WERI-Rb-1 (cell line): Measurements from ENCODE around the gene LMO1.
A peak's percentile ranks its signal among the peaks of the same experiment; 100 is the strongest.

ENCODE experiments used
- DNase-seq: peaks from one replicate; pipeline ENCODE4 v3.0.0-alpha.2; 2020
- H3K27ac ChIP-seq: fragments of 250-450 bp; sonication (Bioruptor Pico); 2 replicates; pipeline ENCODE4 v1.5.1; 2020; ENCODE audit warnings: mild to moderate bottlenecking, moderate library complexity
- H3K27me3 ChIP-seq: fragments of 250-450 bp; sonication (Bioruptor Pico); 2 replicates; pipeline ENCODE4 v1.5.1; 2021; ENCODE audit warnings: mild to moderate bottlenecking, low read depth, moderate library complexity; ENCODE audit not compliant: insufficient read depth, severe bottlenecking
- H3K36me3 ChIP-seq: fragments of 250-450 bp; sonication (Bioruptor Pico); 2 replicates; pipeline ENCODE4 v1.5.1; 2020; ENCODE audit warnings: mild to moderate bottlenecking, moderate library complexity
- H3K4me3 ChIP-seq: 2 replicates; pipeline ENCODE4 v1.5.1; 2011; ENCODE audit warnings: low read depth, mild to moderate bottlenecking, control low read depth, low read length
- H3K9me3 ChIP-seq: fragments of 250-450 bp; sonication (Bioruptor Pico); 2 replicates; pipeline ENCODE4 v1.5.1; 2021; ENCODE audit warnings: mild to moderate bottlenecking, moderate library complexity; ENCODE audit not compliant: severe bottlenecking
- CTCF ChIP-seq: IDR thresholded peaks from 2 replicates; pipeline ENCODE4 v1.5.1; 2011; ENCODE audit warnings: low read depth, mild to moderate bottlenecking, control low read depth, inconsistent platforms, low read length

Gene LMO1

DNA sequence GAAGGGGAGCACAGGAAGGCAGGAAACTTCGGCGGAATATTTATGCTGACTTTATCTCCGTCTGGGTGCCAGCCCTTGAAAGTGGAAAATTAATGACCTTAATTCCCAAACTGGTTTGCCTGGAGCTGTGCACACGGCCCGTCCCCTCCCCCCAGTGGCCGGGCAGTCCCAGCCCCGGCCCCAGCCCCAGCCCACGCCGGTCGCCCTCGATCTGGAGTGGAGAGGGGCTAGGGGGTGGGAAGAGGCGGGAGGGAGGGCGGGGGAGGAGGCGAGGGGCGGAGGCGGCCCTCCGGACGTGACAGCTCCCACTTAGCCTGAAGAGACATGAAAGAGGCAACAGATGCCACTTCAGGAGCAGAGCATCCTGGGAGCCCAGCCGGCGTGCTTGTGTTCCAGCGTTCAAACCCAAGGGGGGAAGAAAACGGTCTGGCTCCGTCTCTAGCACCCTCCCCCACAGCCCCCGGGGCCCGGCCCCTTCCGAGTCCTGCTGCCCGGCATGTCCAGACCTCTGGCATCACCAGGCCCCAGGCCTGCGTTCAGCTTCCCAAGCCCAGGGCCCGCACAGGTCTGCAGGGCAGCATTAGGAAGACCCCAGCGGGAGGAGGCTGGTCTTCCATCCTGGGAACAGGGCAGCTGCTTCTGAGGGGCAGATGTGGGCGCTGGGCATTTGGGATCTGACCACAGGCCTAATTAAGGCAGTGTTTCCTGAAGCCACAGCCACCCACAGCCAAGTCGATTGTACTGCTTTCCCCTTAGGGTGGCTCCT is 20.0 kb upstream of the LMO1 start:
- Histone ChIP-seq H3K27ac (peak overlapping the region; percentile 97), H3K4me3 (peak overlapping the region; percentile 49), H3K9me3 (no peaks in the 10 kb centered on the region), H3K27me3 (no peaks in the 10 kb centered on the region), H3K36me3 (no peaks in the 10 kb centered on the region)
- peak; percentile 97 for DNase-seq
- no peak for TF ChIP-seq CTCF

DNA sequence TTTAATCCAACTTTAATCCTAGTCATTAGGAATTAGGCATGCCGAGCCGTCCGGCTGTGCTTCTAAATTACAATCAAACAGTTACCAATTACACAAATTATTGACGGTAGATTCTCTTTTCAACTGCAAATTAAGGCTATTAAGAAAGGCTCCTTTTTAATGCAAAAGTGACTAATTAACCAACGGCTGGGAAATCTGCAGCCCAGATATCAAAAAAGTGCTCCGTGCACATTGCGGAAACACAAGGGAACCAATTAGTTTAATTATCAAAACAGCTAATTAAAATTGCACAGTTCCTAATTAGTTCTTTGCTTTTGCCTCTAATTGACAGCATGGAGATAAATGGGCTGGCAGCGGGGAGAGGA is 19.4 kb upstream of the LMO1 start:
- no peak for DNase-seq
- Histone ChIP-seq H3K4me3 (peak overlapping the region; percentile 49), H3K9me3 (no peaks in the 10 kb centered on the region), H3K36me3 (no peaks in the 10 kb centered on the region), H3K27ac (peak overlapping the region; percentile 97), H3K27me3 (no peaks in the 10 kb centered on the region)
- TF ChIP-seq CTCF, result no peak

GRCh38 chr11:8282631-8283030 is 19.0 kb upstream of the LMO1 start:
- TF ChIP-seq CTCF, result no peak
- H3K36me3 ChIP-seq, result no peaks in the 10 kb centered on the region
- H3K27me3 ChIP-seq, result no peaks in the 10 kb centered on the region
- DNase-seq, result peak; percentile 89
- H3K27ac ChIP-seq, result peak overlapping the region; percentile 97
- H3K9me3 ChIP-seq, result no peaks in the 10 kb centered on the region
- H3K4me3 ChIP-seq, result peak overlapping the region; percentile 49

GRCh38 chr11:8281266-8281665 is 17.6 kb upstream of the LMO1 start:
- Histone ChIP-seq H3K4me3 (no peak overlapping the region), H3K9me3 (no peaks in the 10 kb centered on the region), H3K36me3 (no peaks in the 10 kb centered on the region), H3K27me3 (no peaks in the 10 kb centered on the region), H3K27ac (peak overlapping the region; percentile 97; the same call in 1 of the 2 replicates)
- DNase-seq, result no peak
- no peak for TF ChIP-seq CTCF

GRCh38 chr11:8277691-8278090 is 14.0 kb upstream of the LMO1 start:
- Histone ChIP-seq H3K36me3 (no peaks in the 10 kb centered on the region), H3K9me3 (peaks cover 6% of the 10 kb centered on the region), H3K4me3 (no peak overlapping the region), H3K27ac (no peak overlapping the region), H3K27me3 (no peaks in the 10 kb centered on the region)
- DNase-seq, result no peak
- no peak for TF ChIP-seq CTCF

DNA sequence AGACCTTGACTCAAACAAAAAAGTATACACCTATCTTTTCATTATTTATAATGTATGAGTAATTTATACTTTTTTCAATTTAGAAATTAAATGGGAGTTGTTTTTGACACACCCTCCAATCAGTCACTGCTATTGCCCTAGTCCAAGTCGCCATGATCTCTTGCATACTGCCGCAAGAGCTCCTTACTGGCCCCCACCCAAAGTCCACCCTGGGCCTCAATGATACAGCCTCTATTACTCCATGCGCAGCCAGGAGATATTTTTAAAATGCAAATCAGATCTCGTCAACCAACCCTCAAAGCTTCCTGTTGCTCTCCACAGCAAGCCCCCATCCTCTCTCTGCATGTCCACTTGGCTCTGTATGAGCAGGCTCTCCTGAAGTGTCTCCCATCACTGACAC is 12.8 kb upstream of the LMO1 start:
- no peak for TF ChIP-seq CTCF
- H3K36me3 ChIP-seq, result no peaks in the 10 kb centered on the region
- no peaks in the 10 kb centered on the region for H3K27me3 ChIP-seq
- no peak overlapping the region for H3K27ac ChIP-seq
- peaks cover 6% of the 10 kb centered on the region for H3K9me3 ChIP-seq
- no peak for DNase-seq
- no peak overlapping the region for H3K4me3 ChIP-seq
